MCF 10A (cell line): Measurements from ENCODE around the gene RABEP1. TPM values are rescaled to one million over a fixed set of nuclear protein-coding genes. Genes with fewer than 3 reads are reported as not detected.

Experiments
- BruUV-seq: library from RNA; stranded (reverse); fragments of 400-500 nt; replicated peaks from 2 replicates; lab custom pipeline; 2021; lab: Mats Ljungman, UMichigan
- CTCF ChIA-PET: fragments of 300-600 bp; sonication (Branson Sonifier 250); formaldehyde crosslinking; extraction: SDS; loops from one replicate; lab custom pipeline; 2021; ENCODE audit warnings: antibody characterized with exemption, inconsistent platforms; lab: Yijun Ruan, JAX
- POLR2A ChIA-PET: fragments of 300-600, 350-650 bp; sonication (Branson Sonifier 250); formaldehyde crosslinking; extraction: SDS; loops from one replicate; lab custom pipeline; 2020; ENCODE audit warnings: antibody characterized with exemption, inconsistent platforms; lab: Yijun Ruan, JAX
- DNase-seq: peaks from one replicate; pipeline ENCODE4 v3.0.0-alpha.2; 2018; ENCODE audit not compliant: unreplicated experiment
- H3K27ac Mint-ChIP-seq: one replicate; pipeline ENCODE4 v1.8.0; 2022; ENCODE audit warnings: mild to moderate bottlenecking, low read depth, mixed read lengths; ENCODE audit not compliant: unreplicated experiment
- H3K27me3 Mint-ChIP-seq: one replicate; pipeline ENCODE4 v1.8.0; 2022; ENCODE audit warnings: mixed read lengths; ENCODE audit not compliant: insufficient read depth, unreplicated experiment
- H3K36me3 Mint-ChIP-seq: one replicate; pipeline ENCODE4 v1.8.0; 2022; ENCODE audit warnings: mild to moderate bottlenecking, moderate library complexity, mixed read lengths; ENCODE audit not compliant: insufficient read depth, unreplicated experiment
- H3K4me1 Mint-ChIP-seq: one replicate; pipeline ENCODE4 v1.8.0; 2022; ENCODE audit warnings: mixed read lengths; ENCODE audit not compliant: insufficient read depth, unreplicated experiment
- H3K4me3 Mint-ChIP-seq: one replicate; pipeline ENCODE4 v1.8.0; 2022; ENCODE audit warnings: mild to moderate bottlenecking, moderate library complexity, mixed read lengths; ENCODE audit not compliant: unreplicated experiment
- H3K9me3 Mint-ChIP-seq: one replicate; pipeline ENCODE4 v1.8.0; 2022; ENCODE audit warnings: mixed read lengths; ENCODE audit not compliant: unreplicated experiment
- intact Hi-C: fragments of 100-400 bp; cut with micrococcal nuclease; formaldehyde crosslinking; loops from 2 replicates; pipeline ENCODE4 v1.14.1; 2022
- total RNA-seq: library from RNA; stranded (reverse); gene quantifications from 2 replicates; pipeline ENCODE4 v1.2.3, GENCODE V29; 2022
- TF ChIP-seq, protein P1 (sequence below): fragments of 200-600 bp; IDR thresholded peaks from one replicate; pipeline ENCODE4 v1.8.0; 2022; ENCODE audit warnings: antibody characterized with exemption, mild to moderate bottlenecking; ENCODE audit not compliant: unreplicated experiment

RABEP1 gene
- total RNA-seq, 1 experiment from 2014 or later: 50.1 TPM

DNA sequence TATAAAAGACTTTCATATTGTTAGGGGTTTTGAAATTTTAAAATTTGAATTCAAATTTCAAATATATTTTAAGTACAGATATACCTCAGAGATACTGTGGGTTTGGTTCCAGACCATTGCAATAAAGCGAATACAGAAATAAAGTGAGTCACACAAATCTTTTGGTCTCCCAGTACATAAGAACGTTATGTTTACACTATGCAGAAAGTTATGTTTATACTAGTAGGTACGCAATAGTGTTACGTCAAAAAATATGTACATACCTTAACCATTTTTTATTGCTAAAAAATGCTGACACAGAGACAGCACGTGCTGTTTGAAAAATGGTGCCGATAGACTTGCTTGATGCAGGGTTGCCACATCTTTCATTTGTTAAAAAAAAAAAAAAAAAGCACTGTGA is 117.7 kb downstream of the RABEP1 start:
- no peak overlapping the region for H3K4me3 Mint-ChIP-seq
- peak; percentile 46 for DNase-seq
- H3K4me1 Mint-ChIP-seq: no peaks in the 10 kb centered on the region
- intact Hi-C loops: no loop called here
- H3K27me3 Mint-ChIP-seq: no peaks in the 10 kb centered on the region
- no peak overlapping the region for H3K27ac Mint-ChIP-seq
- TF ChIP-seq, protein P1, sequence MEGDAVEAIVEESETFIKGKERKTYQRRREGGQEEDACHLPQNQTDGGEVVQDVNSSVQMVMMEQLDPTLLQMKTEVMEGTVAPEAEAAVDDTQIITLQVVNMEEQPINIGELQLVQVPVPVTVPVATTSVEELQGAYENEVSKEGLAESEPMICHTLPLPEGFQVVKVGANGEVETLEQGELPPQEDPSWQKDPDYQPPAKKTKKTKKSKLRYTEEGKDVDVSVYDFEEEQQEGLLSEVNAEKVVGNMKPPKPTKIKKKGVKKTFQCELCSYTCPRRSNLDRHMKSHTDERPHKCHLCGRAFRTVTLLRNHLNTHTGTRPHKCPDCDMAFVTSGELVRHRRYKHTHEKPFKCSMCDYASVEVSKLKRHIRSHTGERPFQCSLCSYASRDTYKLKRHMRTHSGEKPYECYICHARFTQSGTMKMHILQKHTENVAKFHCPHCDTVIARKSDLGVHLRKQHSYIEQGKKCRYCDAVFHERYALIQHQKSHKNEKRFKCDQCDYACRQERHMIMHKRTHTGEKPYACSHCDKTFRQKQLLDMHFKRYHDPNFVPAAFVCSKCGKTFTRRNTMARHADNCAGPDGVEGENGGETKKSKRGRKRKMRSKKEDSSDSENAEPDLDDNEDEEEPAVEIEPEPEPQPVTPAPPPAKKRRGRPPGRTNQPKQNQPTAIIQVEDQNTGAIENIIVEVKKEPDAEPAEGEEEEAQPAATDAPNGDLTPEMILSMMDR: no peak
- H3K36me3 Mint-ChIP-seq: peaks cover 62% of the 10 kb centered on the region
- POLR2A ChIA-PET: interaction anchor here (0.7 to 1.4 kb wide), 2 partner anchors 19 to 39 kb away, joined by 3 to 5 read pairs; partner anchors contain the start of gene C1QBP
- H3K9me3 Mint-ChIP-seq: no peaks in the 10 kb centered on the region
- no TSS peak for BruUV-seq
- CTCF ChIA-PET: interaction anchor here (0.7 to 1.0 kb wide), 2 partner anchors 40 to 191 kb away, joined by 3 to 12 read pairs; no protein-coding TSS in a partner anchor

DNA sequence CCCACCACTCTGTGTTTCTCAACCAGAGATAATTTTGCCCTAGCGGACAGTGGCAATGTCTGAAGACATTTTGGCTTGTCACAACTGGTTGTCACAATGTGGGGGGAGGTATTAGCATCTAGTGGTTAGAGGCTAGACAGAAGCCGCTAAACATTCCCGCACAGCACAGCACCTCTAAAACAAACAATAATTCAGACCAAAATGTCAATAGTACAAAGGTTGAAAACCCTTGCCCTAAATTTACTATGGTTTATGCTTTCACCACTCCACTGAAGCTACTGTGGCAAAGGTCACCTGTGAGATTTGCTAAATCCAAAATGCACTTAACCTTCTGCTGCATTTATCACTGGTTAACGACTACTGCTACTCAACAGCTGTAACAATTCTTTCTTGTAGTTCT is 123.3 kb downstream of the RABEP1 start:
- BruUV-seq: no TSS peak
- no peaks in the 10 kb centered on the region for H3K27me3 Mint-ChIP-seq
- ChIA-PET CTCF (interaction anchor here (0.6 to 1.7 kb wide), 2 partner anchors 8 to 157 kb away, joined by 3 to 4 read pairs; no protein-coding TSS in a partner anchor), POLR2A (interaction anchor here (0.7 to 3.0 kb wide), 4 partner anchors 8 to 35 kb away, joined by 3 to 14 read pairs (median 4); partner anchors contain the start of genes NUP88 and RPAIN)
- peaks cover 5% of the 10 kb centered on the region for H3K36me3 Mint-ChIP-seq
- H3K9me3 Mint-ChIP-seq: no peaks in the 10 kb centered on the region
- TF ChIP-seq, protein P1: no peak
- no peak overlapping the region for H3K4me3 Mint-ChIP-seq
- intact Hi-C loops: no loop called here
- DNase-seq: no peak
- H3K27ac Mint-ChIP-seq: no peak overlapping the region
- no peaks in the 10 kb centered on the region for H3K4me1 Mint-ChIP-seq

DNA sequence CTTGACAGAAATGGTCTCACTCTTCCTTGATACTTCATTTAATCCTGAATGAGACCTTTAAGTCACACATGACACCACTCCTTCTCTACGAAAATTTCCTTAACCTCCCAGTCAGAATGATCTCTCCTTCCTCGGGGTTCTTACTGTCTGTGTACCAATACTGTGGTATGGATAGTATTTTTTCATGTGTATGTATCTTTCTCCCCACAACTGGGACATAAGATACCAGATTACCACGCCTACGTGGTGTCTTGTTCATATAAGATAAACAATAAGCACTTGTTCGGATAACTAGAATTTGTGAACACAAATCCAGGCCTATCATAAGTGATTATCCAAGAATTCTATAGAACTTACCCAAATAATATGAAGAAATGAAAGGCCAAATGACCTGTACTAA is 126.1 kb downstream of the RABEP1 start:
- BruUV-seq: no TSS peak
- ChIA-PET POLR2A (no interaction called here), CTCF (interaction anchor here (0.7 kb wide), 1 partner anchor 31 kb away, joined by 3 read pairs; no protein-coding TSS in a partner anchor)
- intact Hi-C loops: no loop called here
- no peak for DNase-seq
- Mint-ChIP-seq H3K9me3 (no peaks in the 10 kb centered on the region), H3K36me3 (peaks cover 14% of the 10 kb centered on the region), H3K4me3 (no peak overlapping the region), H3K27me3 (no peaks in the 10 kb centered on the region), H3K4me1 (peaks cover 12% of the 10 kb centered on the region), H3K27ac (no peak overlapping the region)
- TF ChIP-seq, protein P1: no peak

DNA sequence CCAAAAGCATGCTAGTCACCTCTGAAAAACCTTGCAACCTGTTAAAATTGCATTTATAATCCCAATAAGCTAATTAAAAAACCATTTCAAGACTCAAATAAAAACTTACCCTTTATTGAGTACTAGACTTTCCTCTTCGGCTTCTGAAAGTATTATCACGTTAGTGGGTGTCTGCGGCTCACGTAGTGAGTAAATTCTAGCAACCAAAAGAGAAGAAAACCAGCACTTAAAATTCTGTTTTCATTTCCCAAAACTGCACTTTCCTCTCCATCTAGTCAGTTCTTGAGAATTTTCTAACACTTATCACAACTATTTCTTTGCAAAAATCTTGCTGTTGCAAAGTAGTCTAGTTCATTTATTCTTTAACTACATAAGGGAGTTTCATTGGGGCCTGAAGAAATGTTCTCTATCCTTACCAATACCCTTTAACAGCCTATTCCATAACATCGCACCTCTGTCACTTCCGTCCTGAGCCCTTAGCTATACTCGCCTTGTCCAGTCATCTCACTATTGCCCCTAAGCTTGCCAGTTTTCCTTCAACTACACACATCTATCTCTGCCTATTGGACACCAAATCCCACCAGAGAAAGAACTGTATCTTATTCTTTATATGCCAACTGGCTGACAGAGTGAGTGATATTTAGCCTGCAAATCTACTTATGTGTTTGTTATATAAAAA is 128.6 kb downstream of the RABEP1 start:
- peak overlapping the region; percentile 71 for H3K27ac Mint-ChIP-seq
- ChIA-PET CTCF (interaction anchor here (1.0 kb wide), 1 partner anchor 34 kb away, joined by 3 read pairs; no protein-coding TSS in a partner anchor), POLR2A (no interaction called here)
- H3K36me3 Mint-ChIP-seq: peaks cover 31% of the 10 kb centered on the region
- TF ChIP-seq, protein P1: no peak
- H3K9me3 Mint-ChIP-seq: no peaks in the 10 kb centered on the region
- no peak for DNase-seq
- no peaks in the 10 kb centered on the region for H3K27me3 Mint-ChIP-seq
- intact Hi-C loops: no loop called here
- no peak overlapping the region for H3K4me3 Mint-ChIP-seq
- no TSS peak for BruUV-seq
- peaks cover 21% of the 10 kb centered on the region for H3K4me1 Mint-ChIP-seq
